ENCODE measurements around the gene UGCG.
"Not testable (repeated sequence)": the region's sequence is repeated elsewhere in the genome, so short reads cannot be mapped to it uniquely, and the experiment has no call there.

The UGCG gene

DNA sequence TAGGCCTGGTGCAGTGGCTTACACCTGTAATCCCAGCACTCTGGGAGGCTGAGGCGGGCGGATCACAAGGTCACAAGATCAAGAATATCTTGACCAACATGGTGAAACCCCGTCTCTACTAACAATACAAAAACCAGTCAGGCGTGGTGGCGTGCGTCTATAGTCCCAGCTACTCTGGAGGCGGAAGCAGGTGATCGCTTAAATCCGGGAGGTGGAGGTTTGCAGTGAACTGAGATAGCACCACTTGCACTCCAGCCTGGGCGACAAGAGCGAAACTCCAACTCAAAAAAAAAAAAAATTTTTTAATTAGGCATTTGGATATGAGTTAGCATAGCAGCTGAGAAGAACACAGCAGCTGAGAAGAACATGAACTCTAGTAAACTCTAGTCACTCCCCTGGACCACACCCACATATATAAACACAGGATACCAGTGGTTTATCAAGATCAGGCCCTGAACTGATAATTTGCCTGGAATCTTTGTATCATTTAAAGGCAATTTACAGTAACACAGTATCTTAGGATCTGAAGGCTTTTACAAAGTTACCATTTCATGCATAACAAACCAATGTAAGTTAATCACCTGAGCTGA, 4.6 kb upstream of the UGCG start:
- peak in 1 of 2 donors; percentile 37 for DNase-seq

DNA sequence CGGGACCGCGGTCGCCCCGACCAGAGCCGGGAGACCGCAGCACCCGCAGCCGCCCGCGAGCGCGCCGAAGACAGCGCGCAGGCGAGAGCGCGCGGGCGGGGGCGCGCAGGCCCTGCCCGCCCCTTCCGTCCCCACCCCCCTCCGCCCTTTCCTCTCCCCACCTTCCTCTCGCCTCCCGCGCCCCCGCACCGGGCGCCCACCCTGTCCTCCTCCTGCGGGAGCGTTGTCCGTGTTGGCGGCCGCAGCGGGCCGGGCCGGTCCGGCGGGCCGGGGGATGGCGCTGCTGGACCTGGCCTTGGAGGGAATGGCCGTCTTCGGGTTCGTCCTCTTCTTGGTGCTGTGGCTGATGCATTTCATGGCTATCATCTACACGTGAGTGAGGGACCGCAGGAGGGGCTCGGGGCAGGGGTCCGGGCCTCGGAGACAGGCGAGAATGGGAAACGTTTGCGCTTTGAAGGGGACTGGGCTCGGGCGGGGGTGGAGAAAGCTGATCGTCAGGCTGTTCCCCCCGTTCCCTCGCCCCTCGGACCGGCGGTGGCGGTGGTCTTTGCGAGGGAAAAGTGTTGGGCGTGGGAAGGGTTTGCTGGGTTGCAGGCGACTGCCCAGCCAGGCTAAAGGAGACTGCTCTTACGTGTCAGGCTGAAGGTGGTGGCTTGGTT, 457 bp downstream of the UGCG start:
- DNase-seq = no peak

DNA sequence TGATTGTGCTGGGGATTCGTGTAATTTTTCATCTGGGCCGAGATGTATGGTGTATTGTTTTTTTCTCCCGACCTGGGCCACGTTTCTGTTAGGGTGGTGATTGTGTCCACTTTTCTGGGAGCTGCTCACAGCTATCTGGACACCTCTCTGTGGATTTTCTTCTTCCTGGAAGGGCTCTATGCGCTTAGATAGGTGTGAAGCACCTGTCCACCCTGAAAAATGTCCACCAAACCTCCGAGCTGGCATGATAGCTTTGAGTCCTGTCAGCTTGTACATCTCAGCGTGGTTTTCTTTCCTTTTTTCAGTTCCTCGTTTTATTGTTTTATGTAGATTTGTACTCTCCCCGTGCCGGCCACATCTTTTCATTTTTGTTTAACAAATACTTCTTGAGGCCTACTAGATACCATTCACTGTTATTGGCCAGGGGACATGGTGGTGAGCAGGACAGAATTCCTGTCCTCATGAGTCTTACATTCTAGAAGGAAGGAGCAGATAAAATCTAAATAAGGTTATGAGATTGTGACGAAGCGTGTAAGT, 1.1 kb downstream of the UGCG start:
- peak; percentile 7 to 11 for DNase-seq

DNA sequence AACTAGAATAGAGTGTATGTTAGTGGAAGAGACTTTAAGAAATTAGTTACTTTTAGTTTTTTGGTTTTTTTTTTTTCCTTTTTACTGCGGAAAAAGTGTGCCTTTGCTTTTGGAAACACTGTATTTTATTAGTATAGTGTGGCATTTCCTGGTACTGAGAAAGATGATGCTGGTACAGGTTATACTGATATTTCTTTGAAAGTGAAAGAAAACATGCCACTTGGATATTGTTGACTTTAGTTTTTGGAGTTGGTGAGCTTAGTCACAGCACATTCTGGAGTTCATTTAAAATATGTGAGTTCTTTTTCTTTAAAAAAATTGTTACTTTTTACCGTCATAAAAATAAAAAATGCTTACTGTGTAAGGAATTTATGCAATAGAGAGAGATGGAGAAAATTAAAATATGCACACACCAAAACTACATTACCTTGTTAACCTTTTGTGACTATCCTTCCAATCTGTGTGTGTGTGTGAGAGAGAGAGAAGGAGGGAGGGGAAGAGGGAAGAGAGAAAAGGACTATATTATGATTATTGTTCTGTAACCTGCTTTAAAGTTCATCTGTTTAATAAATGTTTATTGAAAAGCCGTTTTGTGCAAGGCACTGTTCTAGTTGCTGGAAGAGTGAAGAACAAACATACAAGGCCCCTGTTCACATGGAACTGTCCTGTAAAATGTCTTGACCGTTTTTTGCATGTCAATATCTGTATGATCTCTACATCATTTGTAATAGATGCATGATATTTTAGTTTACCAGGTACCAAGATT, 1.9 kb downstream of the UGCG start:
- no peak for DNase-seq

DNA sequence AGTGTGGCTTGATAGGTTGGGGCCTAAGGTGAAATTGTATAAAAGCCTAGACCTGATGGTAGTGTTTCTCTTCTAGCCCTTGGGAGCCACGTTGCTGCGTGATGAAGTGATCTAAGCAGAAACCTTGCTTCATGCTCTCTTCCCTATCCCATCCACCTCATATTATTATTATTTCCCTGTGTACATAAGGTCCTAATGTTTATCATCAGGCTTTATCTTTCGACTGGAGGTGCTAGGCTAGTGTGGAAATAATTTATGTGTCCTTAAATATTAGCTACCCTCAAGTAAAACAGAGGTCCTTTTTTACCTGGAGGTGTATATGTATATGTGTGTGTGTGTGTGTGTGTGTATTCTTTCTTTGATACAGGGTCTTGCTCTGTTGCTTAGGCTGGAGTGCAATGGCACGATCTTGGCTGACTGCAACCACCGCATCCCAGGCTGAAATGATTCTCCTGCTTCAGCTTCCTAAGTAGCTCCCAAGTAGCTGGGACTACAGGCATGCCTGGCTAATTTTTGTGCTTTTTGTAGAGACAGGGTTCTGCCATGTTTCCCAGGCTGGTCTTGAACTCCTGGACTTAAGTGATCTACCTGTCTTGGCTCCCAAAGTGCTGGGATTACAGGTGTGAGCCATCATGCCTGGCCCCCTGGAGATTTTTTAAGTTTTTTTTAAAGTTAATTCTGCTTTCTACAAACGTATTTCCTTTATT, 3.7 kb downstream of the UGCG start:
- DNase-seq = no peak

DNA sequence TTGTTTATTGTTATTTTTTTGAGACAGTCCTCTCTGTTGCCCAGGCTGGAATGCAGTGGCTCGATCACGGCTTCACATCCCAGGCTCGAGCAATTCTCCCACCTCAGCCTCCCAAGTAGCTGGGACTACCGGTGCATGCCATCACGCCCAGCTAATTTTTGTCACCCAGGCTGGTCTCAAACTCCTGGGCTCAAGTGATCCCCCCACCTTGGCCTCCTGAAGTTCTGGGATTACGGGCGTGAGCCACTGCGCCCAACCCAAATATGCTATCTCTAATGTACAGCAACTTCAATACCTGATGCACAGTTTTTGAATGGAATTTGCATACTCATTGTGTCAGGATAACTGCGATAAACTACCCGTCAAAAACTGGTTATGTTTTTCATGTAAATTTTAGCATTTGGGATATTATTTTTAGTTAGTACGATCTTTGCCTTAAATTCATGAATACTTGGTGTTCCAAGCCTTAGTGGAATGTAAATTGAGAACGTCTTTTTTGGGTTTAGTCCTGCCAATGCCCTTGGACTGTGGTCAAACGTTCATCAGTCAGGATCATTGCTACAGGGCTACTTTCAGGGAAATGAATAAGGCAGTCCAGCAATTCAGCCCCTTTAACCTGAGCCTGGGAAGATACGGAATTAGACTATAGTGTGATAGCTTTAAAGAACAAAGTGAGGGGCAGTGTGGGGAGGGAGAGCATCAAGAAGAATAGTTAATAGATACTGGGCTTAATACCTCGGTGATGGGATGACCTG, 4.4 kb downstream of the UGCG start:
- DNase-seq = no peak

DNA sequence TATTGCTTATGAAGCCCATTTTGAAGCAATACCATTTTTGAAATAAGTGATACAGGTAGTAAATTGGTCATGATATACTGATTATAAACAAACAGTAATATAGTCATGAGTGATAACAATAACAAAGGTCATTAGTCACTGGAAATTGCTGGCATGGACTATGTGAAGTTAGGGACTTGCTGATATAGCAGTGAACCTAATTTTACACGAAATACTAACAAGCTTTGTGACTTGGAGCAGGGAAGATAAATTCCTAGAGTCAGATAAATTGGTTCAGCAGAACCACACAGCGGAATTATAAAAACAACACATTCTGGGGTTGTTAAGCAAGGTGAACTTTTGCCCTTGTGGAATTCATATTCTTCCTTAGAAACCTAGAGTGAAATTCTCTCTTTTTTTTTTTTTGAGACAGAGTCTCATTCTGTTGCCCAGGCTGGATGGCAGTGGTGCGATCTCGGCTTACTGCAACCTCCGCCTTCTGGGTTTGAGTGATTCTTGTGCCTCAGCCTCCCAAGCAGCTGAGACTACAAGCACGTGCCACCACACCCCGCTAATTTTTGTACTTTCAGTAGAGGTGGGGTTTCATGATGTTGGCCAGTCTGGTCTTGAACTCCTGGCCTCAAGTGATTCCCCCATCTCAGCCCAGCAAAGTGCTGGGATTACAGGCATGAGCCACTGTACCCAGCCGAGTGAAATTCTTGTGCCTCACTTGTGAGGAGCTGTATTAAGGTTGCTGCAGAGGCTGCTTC, 6.0 kb downstream of the UGCG start:
- no peak for DNase-seq

DNA sequence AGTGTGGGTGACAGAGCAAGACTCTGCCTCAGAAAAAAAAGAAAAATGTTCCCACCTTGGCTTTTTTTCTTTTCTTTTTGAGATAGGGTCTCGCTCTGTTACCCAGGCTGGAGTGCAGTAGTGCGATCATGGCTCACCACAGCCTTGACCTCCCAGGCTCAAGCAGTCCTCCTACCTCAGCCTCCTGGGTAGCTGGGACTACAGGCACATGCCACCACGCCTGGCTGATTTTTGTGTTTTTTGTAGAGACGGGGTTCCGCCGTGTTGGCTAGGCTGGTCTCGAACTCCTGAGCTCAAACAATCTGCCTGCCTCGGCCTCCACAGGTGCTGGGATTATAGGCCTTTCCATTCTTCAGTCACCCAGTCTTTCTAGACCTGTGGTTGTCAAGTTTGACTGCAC, 6.9 kb downstream of the UGCG start:
- DNase-seq = not testable (repeated sequence)

DNA sequence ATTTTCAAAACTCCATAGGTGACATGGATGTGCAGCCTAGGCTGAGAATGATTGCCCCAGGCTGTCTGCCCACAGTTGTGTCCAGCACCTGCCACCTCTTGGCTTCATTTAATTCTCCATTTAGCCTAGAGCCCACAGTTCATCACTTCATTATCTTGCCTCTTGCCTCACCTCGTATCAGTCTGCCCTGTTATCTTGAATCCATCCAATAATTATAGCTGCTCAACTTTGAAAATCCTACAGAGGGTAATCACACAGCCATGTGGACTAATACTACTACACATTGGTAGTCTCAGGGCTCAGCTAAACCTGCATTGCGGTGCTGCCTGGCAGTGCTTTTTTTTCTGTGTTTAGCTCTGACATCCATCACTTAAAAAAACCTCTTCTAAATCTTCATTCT, 7.4 kb downstream of the UGCG start:
- no peak for DNase-seq

DNA sequence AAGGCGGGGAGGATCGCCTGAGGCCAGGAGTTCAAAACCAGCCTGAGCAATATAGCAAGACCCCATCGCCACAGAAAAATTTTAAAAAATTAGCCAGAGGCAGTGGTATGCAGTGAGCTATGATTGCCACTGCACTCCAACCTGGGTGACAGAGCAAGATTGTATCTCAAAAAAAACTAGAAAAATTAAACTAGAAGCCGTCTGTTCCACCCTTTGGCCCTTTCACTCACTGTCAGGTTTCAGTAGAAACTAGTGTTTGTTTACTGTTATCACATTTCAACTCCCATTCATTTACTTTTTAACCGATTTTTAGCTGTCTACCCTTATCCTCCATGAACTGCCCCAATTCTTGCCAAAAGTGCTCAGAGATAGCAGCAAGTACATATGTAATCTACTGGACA, 8.3 kb downstream of the UGCG start:
- DNase-seq = no peak

DNA sequence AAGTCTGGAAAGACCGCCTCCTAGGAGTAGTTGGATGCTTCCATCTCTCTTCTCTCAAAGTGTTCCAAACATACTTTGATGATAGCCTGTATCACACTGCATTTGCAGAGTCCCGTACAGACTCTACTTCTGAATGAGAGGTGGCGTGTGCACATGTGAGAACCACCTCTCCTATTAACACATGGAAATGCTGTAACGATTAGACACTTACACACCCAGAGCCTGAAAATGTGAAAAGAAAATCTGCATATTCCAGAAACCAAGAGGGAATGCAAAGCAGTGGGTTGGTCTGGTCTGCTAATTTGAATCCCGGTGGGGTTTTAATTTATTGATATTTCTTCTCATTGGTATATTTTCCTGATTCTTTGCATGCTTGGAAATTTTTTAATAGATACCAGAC, 10.5 kb downstream of the UGCG start:
- DNase-seq = no peak

DNA sequence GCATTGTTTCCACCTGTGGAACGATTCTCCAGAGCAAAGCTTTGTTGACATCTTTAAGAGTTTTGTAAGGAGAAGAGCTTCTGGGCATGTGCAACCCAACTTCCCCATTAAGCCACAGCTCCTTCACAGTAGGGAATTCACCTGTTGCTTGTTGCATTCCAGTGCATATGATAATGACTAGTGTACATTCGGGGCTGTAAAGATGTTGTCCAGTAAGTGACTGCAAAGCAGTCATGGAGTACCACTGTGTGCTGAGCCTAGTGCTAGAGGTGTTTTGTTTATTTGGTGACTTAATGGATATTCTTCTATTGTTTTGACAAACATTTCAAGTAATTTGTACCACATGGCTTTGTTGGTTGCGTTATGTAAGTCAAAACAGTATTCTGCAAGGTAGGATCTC, 12.8 kb downstream of the UGCG start:
- peak in 1 of 2 donors; percentile 11 for DNase-seq

DNA sequence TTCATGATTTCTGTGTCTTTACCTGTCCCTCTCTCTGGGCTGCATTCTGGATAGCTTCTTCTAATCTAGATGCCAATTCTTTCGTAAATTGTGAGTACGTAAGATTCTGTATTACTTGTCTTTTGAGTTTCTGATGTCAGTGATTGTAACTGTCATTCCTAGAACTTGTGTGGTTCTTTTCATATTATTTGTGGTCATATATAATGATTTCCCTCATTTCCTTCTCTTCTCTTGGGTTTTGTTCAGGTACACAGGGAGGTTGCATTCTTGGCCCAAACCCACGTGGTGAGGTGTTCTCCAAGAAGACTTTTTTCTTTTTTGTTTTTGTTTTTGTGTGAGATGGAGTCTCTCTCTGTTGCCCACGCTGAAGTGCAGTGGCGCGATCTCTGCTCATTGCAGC, 13.8 kb downstream of the UGCG start:
- no peak for DNase-seq

DNA sequence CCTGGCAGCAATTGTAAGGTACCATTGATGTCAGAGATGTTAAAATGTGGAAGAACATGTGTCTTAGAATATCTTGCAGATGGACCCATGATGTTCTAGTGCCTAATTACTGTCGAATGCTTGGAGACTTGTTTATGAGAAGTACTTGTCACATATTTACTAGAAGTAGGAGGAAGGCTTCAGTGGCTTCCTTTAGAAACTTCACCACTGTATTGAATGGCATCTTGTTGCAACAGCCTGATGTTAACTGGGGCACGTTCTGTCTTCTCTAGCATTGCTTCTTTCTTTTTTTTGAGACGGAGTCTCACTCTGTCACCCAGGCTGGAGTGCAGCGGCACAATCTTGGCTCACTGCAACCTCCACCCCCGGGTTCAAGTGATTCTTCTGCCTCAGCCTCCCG, 16.5 kb downstream of the UGCG start:
- no peak for DNase-seq

DNA sequence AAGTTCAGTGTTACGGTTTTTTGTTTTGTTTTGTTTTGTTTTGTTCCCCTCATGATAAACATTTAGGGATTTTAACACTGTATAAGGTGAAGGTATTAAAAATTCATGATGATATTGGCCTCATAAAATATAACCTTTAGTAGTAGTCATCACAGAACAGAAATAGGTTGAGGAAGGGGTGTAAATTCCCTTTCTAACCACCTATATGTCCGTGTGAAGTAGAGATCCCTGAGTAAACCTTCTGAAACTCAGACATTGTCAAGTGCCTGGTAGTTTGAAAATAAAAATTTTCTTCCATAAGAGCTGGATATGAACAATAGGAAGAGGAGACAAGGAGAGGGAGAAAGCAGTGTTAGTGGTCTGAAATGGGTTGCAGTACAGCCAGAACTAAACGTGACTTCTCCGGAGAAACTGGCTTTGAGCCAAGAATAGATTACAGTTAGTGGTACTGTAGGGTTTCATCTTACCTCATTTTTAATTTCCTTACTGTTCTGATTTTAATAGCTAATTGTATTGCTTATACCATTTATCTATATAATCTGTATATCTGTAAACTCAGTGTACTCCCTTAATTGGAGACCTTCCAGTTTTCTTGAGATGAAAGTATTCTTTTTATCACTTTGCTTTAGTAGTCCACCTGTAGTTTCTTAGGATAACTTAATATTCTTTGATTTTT, 18.3 kb downstream of the UGCG start:
- DNase-seq = peak in 1 of 2 donors; percentile 28

DNA sequence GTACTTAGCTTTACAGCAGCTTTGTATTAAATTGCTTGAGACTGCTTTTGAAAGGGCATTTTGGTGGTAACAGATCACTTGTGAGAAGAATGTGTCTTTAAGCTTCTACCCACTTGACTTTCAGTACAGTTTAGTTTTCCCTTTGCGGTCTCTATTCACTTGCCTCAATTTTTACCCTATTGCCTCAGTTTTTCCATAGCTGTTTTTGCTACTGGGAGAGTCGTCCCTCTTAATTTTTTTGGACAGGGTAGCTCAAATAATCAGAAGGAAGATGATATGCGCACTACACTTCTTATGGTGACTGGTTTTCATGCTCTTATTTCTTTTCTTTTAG, 18.8 kb downstream of the UGCG start:
- DNase-seq = no peak

DNA sequence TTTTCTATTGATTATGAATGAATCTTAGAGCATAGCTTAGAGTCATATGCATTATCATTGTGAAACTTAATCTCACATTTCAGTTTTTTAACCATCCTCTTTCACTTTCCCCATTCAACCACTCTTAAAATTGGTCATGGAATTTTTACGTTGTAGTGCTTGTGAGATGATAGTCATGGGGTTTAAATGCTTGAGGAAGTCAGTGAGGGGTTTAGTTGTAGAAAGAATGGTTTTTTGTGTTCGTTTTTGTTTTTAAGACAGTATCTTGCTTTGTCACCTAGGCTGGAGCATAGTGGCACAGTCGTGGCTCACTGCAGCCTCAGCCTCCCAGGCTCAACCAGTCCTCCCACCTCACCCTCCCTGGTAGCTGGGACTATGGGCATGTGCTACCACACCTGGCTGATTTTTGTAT, 19.6 kb downstream of the UGCG start:
- DNase-seq = no peak

DNA sequence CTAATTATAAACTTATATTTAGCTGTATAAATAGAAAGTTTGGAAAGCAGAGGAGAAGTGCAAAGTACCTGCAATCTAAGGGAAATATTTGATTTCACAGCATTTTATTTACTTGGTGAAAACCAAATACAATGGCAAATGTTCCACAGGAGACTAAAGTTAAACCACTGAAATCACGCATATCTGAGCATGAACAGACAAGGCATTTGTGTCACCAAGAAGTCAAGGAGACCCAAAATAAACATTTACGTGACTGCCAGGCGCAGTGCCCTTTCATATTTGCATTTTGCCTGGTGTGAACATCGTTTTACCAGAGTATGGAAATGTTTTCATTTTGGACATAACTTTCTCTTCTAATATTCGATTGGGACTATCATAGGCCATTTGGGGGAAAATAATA, 20.6 kb downstream of the UGCG start:
- no peak for DNase-seq

DNA sequence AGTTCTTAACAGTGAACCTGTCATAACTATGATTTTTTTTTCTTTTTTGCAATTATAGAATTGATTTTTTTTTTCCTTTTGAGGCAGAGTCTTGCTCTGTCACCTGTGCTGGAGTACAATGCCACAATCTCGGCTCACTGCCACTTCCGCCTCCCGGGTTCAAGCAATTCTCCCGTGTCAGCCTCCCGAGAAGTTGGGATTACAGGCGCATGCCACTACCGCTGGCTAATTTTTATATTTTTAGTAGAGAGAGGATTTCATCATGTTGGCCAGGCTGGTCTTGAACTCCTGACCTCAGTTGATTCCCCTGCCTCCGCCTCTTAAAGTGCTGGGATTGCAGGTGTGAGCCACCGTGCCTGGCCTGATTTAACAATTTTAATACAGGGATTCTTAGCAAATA, 21.4 kb downstream of the UGCG start:
- no peak for DNase-seq

DNA sequence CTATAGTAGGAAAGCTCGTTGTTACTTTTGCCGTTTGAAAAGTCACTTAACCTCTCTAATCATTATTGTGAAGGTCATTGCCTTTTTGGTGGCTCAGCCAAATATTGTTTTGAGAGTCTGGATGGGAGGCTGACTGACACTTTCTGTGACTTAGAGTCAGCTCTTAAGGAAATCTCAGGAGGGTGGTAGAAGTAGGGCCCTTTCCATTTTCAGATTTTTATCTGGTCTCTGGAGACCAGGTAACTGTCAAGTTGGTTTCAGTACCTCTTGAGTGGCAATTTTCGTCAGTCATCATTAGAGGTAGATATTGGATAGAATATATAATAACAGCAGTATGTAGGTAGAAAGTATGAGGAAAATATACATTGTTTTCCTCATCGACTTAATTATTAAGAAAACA, 23.3 kb downstream of the UGCG start:
- no peak for DNase-seq

DNA sequence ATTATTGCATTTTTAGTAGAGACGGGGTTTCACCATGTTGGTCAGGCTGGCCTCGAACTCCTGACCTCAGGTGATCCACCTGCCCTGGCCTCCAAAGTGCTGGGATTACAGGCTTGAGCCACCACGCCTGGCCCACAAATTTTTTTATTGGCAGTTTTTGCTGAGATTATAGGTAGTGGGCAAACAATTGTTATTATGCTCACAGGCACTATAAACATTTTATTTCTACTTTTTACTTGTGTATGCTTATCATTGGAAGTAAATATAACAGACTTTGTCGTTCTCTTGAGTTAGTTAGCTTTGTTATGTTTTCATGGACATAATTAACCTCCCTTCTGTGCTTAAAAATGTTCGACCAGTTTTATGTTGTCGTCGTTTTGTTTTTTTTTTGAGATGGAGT, 23.9 kb downstream of the UGCG start:
- DNase-seq = no peak

Measured in CD4-positive, alpha-beta T cell treated with Interleukin-1 beta for 1 hour (primary cell).